ENCODE results near the gene PPP2R2D.
"Not testable (repeated sequence)": the region's sequence is repeated elsewhere in the genome, so short reads cannot be mapped to it uniquely, and the experiment has no call there.

Gene PPP2R2D

GRCh38 chr10:131982185-131982756 lies 81.5 kb downstream of the PPP2R2D start:
- no peak for TF ChIP-seq CTCF (IDR thresholded peaks at IDR 0.05)
- intact Hi-C loops (cut with DNase I; ENCODE audit: low total_unique reads), result loop anchor here (2.0 kb wide), 1 partner anchor 81 kb away; the partner anchor contains the start of gene PPP2R2D

GRCh38 chr10:131982796-131983195 lies 82.0 kb downstream of the PPP2R2D start:
- DNase-seq, result no peak
- peak overlapping the region; percentile 57 to 66 for H3K27ac ChIP-seq
- TF ChIP-seq CTCF (IDR thresholded peaks at IDR 0.05), result no peak
- no peaks in the 10 kb centered on the region for H3K36me3 ChIP-seq
- H3K27me3 ChIP-seq, result no peaks in the 10 kb centered on the region
- peak overlapping the region; percentile 93 for H3K4me3 ChIP-seq
- H3K9me3 ChIP-seq, result no peaks in the 10 kb centered on the region
- H3K4me1 ChIP-seq, result peaks cover 0 to 28% (median 14%) of the 10 kb centered on the region in 4 donors
- intact Hi-C loops (cut with DNase I; ENCODE audit: low total_unique reads), result loop anchor here (2.0 kb wide), 1 partner anchor 82 kb away; the partner anchor contains the start of gene PPP2R2D

More at GRCh38 chr10:131982185-131982756, 81.5 kb downstream of the PPP2R2D start:
- Histone ChIP-seq H3K9me3 (no peaks in the 10 kb centered on the region), H3K27me3 (no peaks in the 10 kb centered on the region), H3K36me3 (no peaks in the 10 kb centered on the region), H3K27ac (peak overlapping the region; percentile 57 to 66), H3K4me1 (peaks cover 0 to 28% (median 14%) of the 10 kb centered on the region in 4 donors), H3K4me3 (peak overlapping the region; percentile 93)
- DNase-seq, result no peak

GRCh38 chr10:131983780-131984179 lies 83.0 kb downstream of the PPP2R2D start:
- Histone ChIP-seq H3K36me3 (no peaks in the 10 kb centered on the region), H3K4me1 (peaks cover 0 to 26% (median 14%) of the 10 kb centered on the region in 4 donors), H3K4me3 (no peak overlapping the region), H3K9me3 (no peaks in the 10 kb centered on the region), H3K27ac (no peak overlapping the region), H3K27me3 (no peaks in the 10 kb centered on the region)
- no peak for TF ChIP-seq CTCF (IDR thresholded peaks at IDR 0.05)
- intact Hi-C loops (cut with DNase I; ENCODE audit: low total_unique reads), result loop anchor here (2.0 kb wide), 1 partner anchor 83 kb away; the partner anchor contains the start of gene PPP2R2D
- no peak for DNase-seq

- H3K4me3 ChIP-seq; H3K9me3 ChIP-seq; DNase-seq; H3K27ac ChIP-seq; intact Hi-C loops (cut with DNase I; ENCODE audit: low total_unique reads); H3K36me3 ChIP-seq; H3K4me1 ChIP-seq; H3K27me3 ChIP-seq: not testable (repeated sequence)
These were observed 86.0 kb downstream of the PPP2R2D start for GRCh38 chr10:131986851-131987250.

- H3K9me3 ChIP-seq; DNase-seq; H3K27me3 ChIP-seq; H3K27ac ChIP-seq; H3K4me1 ChIP-seq; H3K4me3 ChIP-seq; H3K36me3 ChIP-seq; intact Hi-C loops (cut with DNase I; ENCODE audit: low total_unique reads): not testable (repeated sequence)
These were observed 86.5 kb downstream of the PPP2R2D start for GRCh38 chr10:131987301-131987700.

GRCh38 chr10:131987786-131988185 lies 87.0 kb downstream of the PPP2R2D start:
- H3K27me3 ChIP-seq; intact Hi-C loops (cut with DNase I; ENCODE audit: low total_unique reads); DNase-seq; H3K4me3 ChIP-seq; H3K27ac ChIP-seq; H3K4me1 ChIP-seq; H3K9me3 ChIP-seq; H3K36me3 ChIP-seq: not testable (repeated sequence)

- intact Hi-C loops (cut with DNase I; ENCODE audit: low total_unique reads), result no loop called here
- DNase-seq, result no peak
- TF ChIP-seq CTCF (IDR thresholded peaks at IDR 0.05), result no peak
These were observed 90.9 kb downstream of the PPP2R2D start for GRCh38 chr10:131991726-131992125.

More at GRCh38 chr10:131991726-131992125, 90.9 kb downstream of the PPP2R2D start:
- no peaks in the 10 kb centered on the region for H3K36me3 ChIP-seq
- no peaks in the 10 kb centered on the region for H3K27me3 ChIP-seq
- no peaks in the 10 kb centered on the region for H3K9me3 ChIP-seq
- H3K27ac ChIP-seq, result no peak overlapping the region
- H3K4me3 ChIP-seq, result no peak overlapping the region
- H3K4me1 ChIP-seq, result peaks cover 0 to 2% (median under 1%) of the 10 kb centered on the region in 4 donors

Measured in tibial artery (tissue), 4 donors.